Liver (tissue), 3 donors: ENCODE results near the gene MLLT3.

Experiments used
- CTCF ChIP-seq: fragments of 150-350 bp; IDR thresholded peaks from 2 replicates; pipeline ENCODE4 v1.5.1; 2017; ENCODE audit warnings: improper control_type of control experiment, low read depth, low read length; ENCODE audit not compliant: missing input control
- GABPA ChIP-seq, 2 donors: IDR thresholded peaks in 1 of 2; conservative IDR thresholded peaks in 1 of 2; 2 replicates each; pipeline ENCODE4 v1.6.1; 2016; ENCODE audit warnings: antibody characterized with exemption in 2 of 2, mild to moderate bottlenecking in 1 of 2, moderate library complexity in 1 of 2
- MAX ChIP-seq: IDR thresholded peaks from 2 replicates; pipeline ENCODE4 v1.6.1; 2016; ENCODE audit warnings: antibody characterized with exemption
- RAD21 ChIP-seq, 2 donors: IDR thresholded peaks; 2 replicates each; pipeline ENCODE4 v1.6.1; 2016; ENCODE audit warnings: antibody characterized with exemption in 2 of 2, mild to moderate bottlenecking in 2 of 2
- donor health status: healthy.
- donor health status: healthy.

DNA sequence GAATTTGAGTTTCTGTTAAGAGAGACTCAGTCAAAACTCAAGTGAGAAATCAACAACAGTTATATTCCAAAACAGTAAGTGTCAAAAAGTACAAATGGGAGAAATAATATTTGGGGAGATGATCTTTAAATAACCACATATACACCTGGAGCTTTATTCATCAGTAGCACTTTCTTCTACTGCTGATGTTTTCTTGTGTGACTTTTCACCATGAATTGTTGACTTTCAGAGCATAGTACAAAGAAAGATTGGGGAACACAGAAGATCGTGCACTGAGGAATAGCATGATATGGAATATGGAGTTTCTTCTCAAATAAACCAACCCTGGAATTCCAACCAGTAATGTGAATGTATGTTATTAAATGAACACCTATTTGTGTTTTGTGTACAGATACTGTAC is 130.7 kb downstream of the MLLT3 start:
- no peak for TF ChIP-seq CTCF
- no peak for TF ChIP-seq MAX
- no peak for TF ChIP-seq GABPA (IDR thresholded peaks at IDR 0.05 in 1 of 2, conservative IDR thresholded peaks at IDR 0.05 in 1 of 2)
- no peak for TF ChIP-seq RAD21 (IDR thresholded peaks at IDR 0.05)
